ENCODE results near the gene MGST2. TPM values are rescaled to one million over a fixed set of nuclear protein-coding genes. Genes with fewer than 3 reads are reported as not detected.
"Not testable (repeated sequence)": the region's sequence is repeated elsewhere in the genome, so short reads cannot be mapped to it uniquely, and the experiment has no call there.

Gene MGST2
- total RNA-seq, 6 experiments from 2014 or later, result 105 to 125 (median 114) TPM

- H3K36me3 ChIP-seq, result no peaks in the 10 kb centered on the region
- TF ChIP-seq CTCF (IDR thresholded peaks at IDR 0.05) (no peak), POLR2A (IDR thresholded peaks at IDR 0.05) (no peak)
- peak; percentile 48 to 67 (median 58) for ATAC-seq
- peak overlapping the region in 2 of 3 donors; percentile 26 to 31 for H3K4me3 ChIP-seq
- DNase-seq, result no peak
- 65% methylated on average over 16 of the region's 17 CpGs for WGBS (ENCODE audit: insufficient coverage, low coverage, low lambda C conversion rate, missing lambda C conversion rate)
- H3K27me3 ChIP-seq, result no peaks in the 10 kb centered on the region
- intact Hi-C loops (cut with DNase I), result no loop called here
- H3K4me1 ChIP-seq, result no peaks in the 10 kb centered on the region
- H3K27ac ChIP-seq, result peak overlapping the region; percentile 47 to 80 (median 48)
- H3K9me3 ChIP-seq, result no peaks in the 10 kb centered on the region
These were observed 32.4 kb upstream of the MGST2 start for GRCh38 chr4:139633195-139633594.

GRCh38 chr4:139633661-139634060 lies 32.0 kb upstream of the MGST2 start:
- DNase-seq (peak in 1 of 3 donors; percentile 53), ATAC-seq (peak; percentile 83 to 92 (median 90))
- no peak for TF ChIP-seq POLR2A (IDR thresholded peaks at IDR 0.05)
- TF ChIP-seq CTCF (IDR thresholded peaks at IDR 0.05), result peak; percentile 34 to 53 (median 48)
- no peaks in the 10 kb centered on the region for H3K36me3 ChIP-seq
- H3K4me3 ChIP-seq, result peak overlapping the region in 2 of 3 donors; percentile 26 to 31
- WGBS (ENCODE audit: insufficient coverage, low coverage, low lambda C conversion rate, missing lambda C conversion rate), result 40% methylated on average over 11 of the region's 11 CpGs
- H3K27me3 ChIP-seq, result no peaks in the 10 kb centered on the region
- no peaks in the 10 kb centered on the region for H3K4me1 ChIP-seq
- intact Hi-C loops (cut with DNase I), result no loop called here
- no peaks in the 10 kb centered on the region for H3K9me3 ChIP-seq
- peak overlapping the region; percentile 47 to 80 (median 48) for H3K27ac ChIP-seq

GRCh38 chr4:139635966-139636365 lies 29.7 kb upstream of the MGST2 start:
- intact Hi-C loops (cut with DNase I), result no loop called here
- no peaks in the 10 kb centered on the region for H3K27me3 ChIP-seq
- no peak overlapping the region for H3K27ac ChIP-seq
- no peaks in the 10 kb centered on the region for H3K9me3 ChIP-seq
- no peak for TF ChIP-seq CTCF (IDR thresholded peaks at IDR 0.05)
- TF ChIP-seq POLR2A (IDR thresholded peaks at IDR 0.05), result no peak
- WGBS (ENCODE audit: insufficient coverage, low coverage, low lambda C conversion rate, missing lambda C conversion rate), result 91% methylated on average over 1 of the region's 3 CpGs
- no peak for ATAC-seq
- DNase-seq, result no peak
- H3K4me3 ChIP-seq, result no peak overlapping the region
- H3K4me1 ChIP-seq, result no peaks in the 10 kb centered on the region
- H3K36me3 ChIP-seq, result no peaks in the 10 kb centered on the region

GRCh38 chr4:139638306-139638705 lies 27.3 kb upstream of the MGST2 start:
- DNase-seq; H3K9me3 ChIP-seq; H3K4me3 ChIP-seq; ATAC-seq; H3K27ac ChIP-seq; H3K4me1 ChIP-seq; H3K27me3 ChIP-seq; intact Hi-C loops (cut with DNase I); H3K36me3 ChIP-seq: not testable (repeated sequence)
- WGBS (ENCODE audit: insufficient coverage, low coverage, low lambda C conversion rate, missing lambda C conversion rate), result 80% methylated on average over 3 of the region's 3 CpGs

GRCh38 chr4:139639654-139640053 lies 26.0 kb upstream of the MGST2 start:
- WGBS (ENCODE audit: insufficient coverage, low coverage, low lambda C conversion rate, missing lambda C conversion rate), result 92% methylated on average over 2 of the region's 5 CpGs
- Histone ChIP-seq H3K4me1 (no peaks in the 10 kb centered on the region), H3K4me3 (no peak overlapping the region), H3K27ac (no peak overlapping the region), H3K27me3 (no peaks in the 10 kb centered on the region), H3K36me3 (no peaks in the 10 kb centered on the region), H3K9me3 (no peaks in the 10 kb centered on the region)
- DNase-seq (no peak), ATAC-seq (no peak)
- intact Hi-C loops (cut with DNase I), result no loop called here
- no peak for TF ChIP-seq CTCF (IDR thresholded peaks at IDR 0.05)
- TF ChIP-seq POLR2A (IDR thresholded peaks at IDR 0.05), result no peak

Data from right lobe of liver (tissue), 6 donors.